OCI-LY7 (cell line): ENCODE measurements around the gene GDPD3.

Experiments used
- EZH2phosphoT487 ChIP-seq: fragments of 200-600 bp; sonication (generic); IDR thresholded peaks from 2 replicates; pipeline ENCODE4 v1.6.1; 2018; ENCODE audit warnings: low read depth, borderline replicate concordance, mild to moderate bottlenecking, mixed run types, antibody characterized with exemption, low read length, moderate library complexity, mixed read lengths
- TF ChIP-seq, protein P1 (sequence below): fragments of 200-600 bp; sonication (generic); conservative IDR thresholded peaks from 2 replicates; pipeline ENCODE4 v1.5.1; 2014; ENCODE audit warnings: mild to moderate bottlenecking, antibody characterized with exemption, low read length, moderate library complexity, mixed read lengths

DNA sequence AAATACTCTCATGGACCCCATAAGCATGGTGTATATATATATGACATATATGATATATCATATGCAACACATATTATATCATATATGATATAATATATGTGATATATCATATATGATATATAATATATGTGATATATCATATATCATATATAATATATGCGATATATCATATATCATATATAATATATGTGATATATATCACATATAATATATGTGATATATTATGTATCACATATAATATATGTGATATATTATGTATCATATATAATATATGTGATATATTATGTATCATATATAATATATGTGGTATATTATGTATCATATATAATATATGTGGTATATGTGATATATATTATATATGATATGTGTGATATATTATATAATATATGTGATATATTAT is 31.6 kb upstream of the GDPD3 start:
- TF ChIP-seq, protein P1, sequence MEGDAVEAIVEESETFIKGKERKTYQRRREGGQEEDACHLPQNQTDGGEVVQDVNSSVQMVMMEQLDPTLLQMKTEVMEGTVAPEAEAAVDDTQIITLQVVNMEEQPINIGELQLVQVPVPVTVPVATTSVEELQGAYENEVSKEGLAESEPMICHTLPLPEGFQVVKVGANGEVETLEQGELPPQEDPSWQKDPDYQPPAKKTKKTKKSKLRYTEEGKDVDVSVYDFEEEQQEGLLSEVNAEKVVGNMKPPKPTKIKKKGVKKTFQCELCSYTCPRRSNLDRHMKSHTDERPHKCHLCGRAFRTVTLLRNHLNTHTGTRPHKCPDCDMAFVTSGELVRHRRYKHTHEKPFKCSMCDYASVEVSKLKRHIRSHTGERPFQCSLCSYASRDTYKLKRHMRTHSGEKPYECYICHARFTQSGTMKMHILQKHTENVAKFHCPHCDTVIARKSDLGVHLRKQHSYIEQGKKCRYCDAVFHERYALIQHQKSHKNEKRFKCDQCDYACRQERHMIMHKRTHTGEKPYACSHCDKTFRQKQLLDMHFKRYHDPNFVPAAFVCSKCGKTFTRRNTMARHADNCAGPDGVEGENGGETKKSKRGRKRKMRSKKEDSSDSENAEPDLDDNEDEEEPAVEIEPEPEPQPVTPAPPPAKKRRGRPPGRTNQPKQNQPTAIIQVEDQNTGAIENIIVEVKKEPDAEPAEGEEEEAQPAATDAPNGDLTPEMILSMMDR: no peak
- TF ChIP-seq EZH2phosphoT487: no peak
